GM12801 (cell line): ENCODE data around the gene RFX2.

Source experiments
- TF ChIP-seq, protein P1 (sequence below): IDR thresholded peaks from one replicate; pipeline ENCODE4 v1.5.1; 2011; ENCODE audit warnings: control low read depth; ENCODE audit not compliant: insufficient read length; ENCODE audit errors: extremely low read depth

RFX2 gene

DNA sequence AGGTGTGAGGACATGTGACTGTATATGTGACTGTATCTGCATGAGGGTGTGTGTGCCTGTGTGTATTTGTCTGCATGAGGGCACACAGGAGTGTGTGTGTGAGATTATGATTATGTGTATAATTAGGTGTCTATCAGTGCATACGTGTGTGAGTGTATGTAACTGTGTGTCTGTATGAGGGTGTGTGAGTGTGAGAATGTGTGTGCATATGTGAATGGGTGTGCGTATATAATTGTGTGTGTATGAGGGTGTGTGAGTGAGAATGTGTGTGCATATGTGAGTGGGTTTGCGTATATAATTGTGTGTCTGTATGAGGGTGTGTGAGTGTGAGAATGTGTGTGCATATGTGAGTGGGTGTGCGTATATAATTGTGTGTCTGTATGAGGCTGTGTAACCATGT, 22.2 kb upstream of the RFX2 start:
- TF ChIP-seq, protein P1, sequence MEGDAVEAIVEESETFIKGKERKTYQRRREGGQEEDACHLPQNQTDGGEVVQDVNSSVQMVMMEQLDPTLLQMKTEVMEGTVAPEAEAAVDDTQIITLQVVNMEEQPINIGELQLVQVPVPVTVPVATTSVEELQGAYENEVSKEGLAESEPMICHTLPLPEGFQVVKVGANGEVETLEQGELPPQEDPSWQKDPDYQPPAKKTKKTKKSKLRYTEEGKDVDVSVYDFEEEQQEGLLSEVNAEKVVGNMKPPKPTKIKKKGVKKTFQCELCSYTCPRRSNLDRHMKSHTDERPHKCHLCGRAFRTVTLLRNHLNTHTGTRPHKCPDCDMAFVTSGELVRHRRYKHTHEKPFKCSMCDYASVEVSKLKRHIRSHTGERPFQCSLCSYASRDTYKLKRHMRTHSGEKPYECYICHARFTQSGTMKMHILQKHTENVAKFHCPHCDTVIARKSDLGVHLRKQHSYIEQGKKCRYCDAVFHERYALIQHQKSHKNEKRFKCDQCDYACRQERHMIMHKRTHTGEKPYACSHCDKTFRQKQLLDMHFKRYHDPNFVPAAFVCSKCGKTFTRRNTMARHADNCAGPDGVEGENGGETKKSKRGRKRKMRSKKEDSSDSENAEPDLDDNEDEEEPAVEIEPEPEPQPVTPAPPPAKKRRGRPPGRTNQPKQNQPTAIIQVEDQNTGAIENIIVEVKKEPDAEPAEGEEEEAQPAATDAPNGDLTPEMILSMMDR = no peak

- TF ChIP-seq, protein P1 = no peak
These were observed 17.5 kb upstream of the RFX2 start for GRCh38 chr19:6127716-6128335.

DNA sequence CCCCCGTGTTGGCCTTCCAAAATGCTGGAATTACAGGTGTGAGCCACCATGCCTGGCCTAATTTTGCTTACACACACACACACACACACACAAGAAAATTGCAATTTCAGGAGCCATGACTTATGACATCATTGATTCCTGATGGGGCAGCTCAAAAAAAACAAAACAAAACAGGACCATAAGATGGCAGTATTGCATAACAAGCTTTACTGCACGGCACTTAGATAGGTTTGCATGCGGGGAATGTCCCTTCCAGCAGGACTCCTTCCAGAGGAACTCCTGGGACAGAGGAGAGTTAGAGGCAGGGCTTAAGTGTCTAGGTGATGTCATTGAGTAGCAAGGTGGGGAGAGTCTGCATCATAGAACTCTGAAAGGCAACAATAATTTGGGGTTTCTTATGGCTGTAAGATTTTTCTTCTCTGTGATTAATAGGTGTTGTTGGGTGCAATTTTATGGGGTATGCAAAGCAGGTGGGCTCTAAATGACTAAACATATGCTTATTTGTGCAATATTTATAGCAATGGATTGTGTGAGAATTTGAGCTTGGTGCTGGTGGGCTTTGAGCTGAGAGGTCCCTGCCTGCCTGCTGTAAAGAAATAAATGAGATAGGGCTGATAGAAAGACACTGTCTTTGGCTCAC, 16.2 kb upstream of the RFX2 start:
- TF ChIP-seq, protein P1 = no peak

- TF ChIP-seq, protein P1 = peak; percentile 80
These were observed 15.3 kb upstream of the RFX2 start for GRCh38 chr19:6125571-6125989.

DNA sequence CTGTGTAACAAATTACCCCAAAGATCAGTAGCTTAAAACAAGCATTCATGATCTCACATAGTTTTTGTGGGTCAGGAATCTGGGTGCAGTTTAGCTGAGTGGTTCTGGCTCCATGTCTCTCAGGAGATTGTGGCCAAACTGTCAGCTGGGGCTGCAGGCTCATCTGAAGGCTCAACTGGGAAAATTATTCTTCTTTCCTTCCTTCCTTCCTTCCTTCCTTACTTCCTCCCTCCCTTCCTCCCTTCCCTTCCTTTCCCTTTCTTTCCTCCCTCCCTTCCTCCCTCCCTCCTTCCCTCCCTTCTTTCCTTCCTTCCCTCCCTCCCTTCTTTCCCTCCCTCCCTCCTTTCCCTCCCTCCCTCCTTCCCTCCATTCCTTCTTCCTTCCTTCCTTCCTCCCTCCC, 8.7 kb upstream of the RFX2 start:
- TF ChIP-seq, protein P1 = no peak

GRCh38 chr19:6118043-6118442, 7.7 kb upstream of the RFX2 start:
- TF ChIP-seq, protein P1 = no peak

- TF ChIP-seq, protein P1 = no peak
These were observed 7.2 kb upstream of the RFX2 start for GRCh38 chr19:6117534-6117933.
